HepG2 (cell line): ENCODE measurements around the gene KIF20A. TPM values are rescaled to one million over a fixed set of nuclear protein-coding genes. Genes with fewer than 3 reads are reported as not detected.

Source experiments
- AHR ChIP-seq: IDR thresholded peaks from 2 replicates; pipeline ENCODE4 v1.6.1; 2018; ENCODE audit warnings: missing genetic modification reagents, missing compliant biosample characterization
- GPN1 ChIP-seq: sonication (generic); formaldehyde crosslinking; IDR thresholded peaks from 2 replicates; pipeline ENCODE4 v1.5.1; 2020; ENCODE audit warnings: missing genetic modification reagents, borderline replicate concordance
- JUNB ChIP-seq: sonication (generic); formaldehyde crosslinking; IDR thresholded peaks from 2 replicates; pipeline ENCODE4 v1.8.0; 2022; ENCODE audit warnings: missing genetic modification reagents, mild to moderate bottlenecking, borderline replicate concordance
- NFKBIZ ChIP-seq: IDR thresholded peaks from 2 replicates; pipeline ENCODE4 v1.6.1; 2018; ENCODE audit warnings: missing genetic modification reagents, missing compliant biosample characterization
- NKX3-1 ChIP-seq: sonication (generic); formaldehyde crosslinking; IDR thresholded peaks from 2 replicates; pipeline ENCODE4 v1.5.0; 2020; ENCODE audit warnings: missing genetic modification reagents
- NONO ChIP-seq, 2 experiments: fragments of 450-650 bp in 1 of 2; sonication (generic) in 1 of 2; formaldehyde crosslinking in 1 of 2; IDR thresholded peaks in 1 of 2; conservative IDR thresholded peaks in 1 of 2; 2 replicates each; pipeline versions ENCODE4 v1.6.1 to v1.8.0; 2017 to 2022; ENCODE audit warnings: mild to moderate bottlenecking in 1 of 2, missing genetic modification reagents in 1 of 2, moderate library complexity in 1 of 2
- PRDM15 ChIP-seq: sonication (generic); formaldehyde crosslinking; IDR thresholded peaks from 2 replicates; pipeline ENCODE4 v1.4.0; 2020; ENCODE audit warnings: missing genetic modification reagents
- RBM39 ChIP-seq: fragments of 200-400 bp; formaldehyde crosslinking; IDR thresholded peaks from one replicate; pipeline ENCODE4 v1.6.1; 2018; ENCODE audit warnings: antibody characterized with exemption, mild to moderate bottlenecking, low read depth, low read length; ENCODE audit not compliant: poor library complexity, severe bottlenecking
- SETDB1 ChIP-seq: sonication (generic); formaldehyde crosslinking; IDR thresholded peaks from 2 replicates; pipeline ENCODE4 v1.5.1; 2020; ENCODE audit warnings: missing genetic modification reagents, mild to moderate bottlenecking, borderline replicate concordance
- STAT5B ChIP-seq: sonication (generic); formaldehyde crosslinking; IDR thresholded peaks from 2 replicates; pipeline ENCODE4 v1.4.0; 2020; ENCODE audit warnings: missing genetic modification reagents
- TRIM22 ChIP-seq: fragments of 450-650 bp; IDR thresholded peaks from 2 replicates; pipeline ENCODE4 v1.6.1; 2017
- ZNF264 ChIP-seq: sonication (generic); formaldehyde crosslinking; IDR thresholded peaks from 2 replicates; pipeline ENCODE4 v1.4.0; 2020; ENCODE audit warnings: missing genetic modification reagents
- ZNF276 ChIP-seq: sonication (generic); formaldehyde crosslinking; IDR thresholded peaks from 2 replicates; pipeline ENCODE4 v1.4.0; 2020; ENCODE audit warnings: mild to moderate bottlenecking, low read depth, missing genetic modification reagents
- ZNF326 ChIP-seq: sonication (generic); formaldehyde crosslinking; IDR thresholded peaks from 2 replicates; pipeline ENCODE4 v1.4.0; 2020; ENCODE audit warnings: missing genetic modification reagents, borderline replicate concordance
- ZNF337 ChIP-seq: sonication (generic); formaldehyde crosslinking; IDR thresholded peaks from 2 replicates; pipeline ENCODE4 v1.5.1; 2020; ENCODE audit warnings: missing genetic modification reagents, low read depth, mild to moderate bottlenecking, borderline replicate concordance
- ZNF678 ChIP-seq: sonication (generic); formaldehyde crosslinking; IDR thresholded peaks from 2 replicates; pipeline ENCODE4 v1.4.0; 2020; ENCODE audit warnings: mild to moderate bottlenecking, missing genetic modification reagents
- ZNF687 ChIP-seq: sonication (generic); formaldehyde crosslinking; IDR thresholded peaks from 2 replicates; pipeline ENCODE4 v1.5.1; 2020; ENCODE audit warnings: mild to moderate bottlenecking, missing genetic modification reagents, moderate library complexity
- ZNF777 ChIP-seq: sonication (generic); formaldehyde crosslinking; IDR thresholded peaks from 2 replicates; pipeline ENCODE4 v1.4.0; 2020; ENCODE audit warnings: missing genetic modification reagents
- polyA plus RNA-seq, 8 experiments: library from polyadenylated mRNA; depleted of rRNA in 3 of 8; stranded (reverse) in 7 of 8; unstranded in 1 of 8; fragments of >200 nt; fragmentation: Illumina TruSeq in 4 of 8; extraction: Trizol in 4 of 8; gene quantifications; 2 replicates each; pipeline versions ENCODE4 v1.2.1 to v1.2.3, GENCODE V29; 2011 to 2016; ENCODE audit warnings: low read depth in 4 of 8, missing spikeins in 1 of 8, mixed read lengths in 1 of 8; ENCODE audit not compliant: insufficient read depth in 1 of 8
- total RNA-seq, 5 experiments: library from RNA; depleted of rRNA; stranded (reverse); fragments of >200 nt; fragmentation: Illumina TruSeq; extraction: Trizol; gene quantifications; 2 replicates each; pipeline ENCODE4 v1.2.3, GENCODE V29; 2016; ENCODE audit warnings: low read depth in 1 of 5

The KIF20A gene
- total and polyA plus RNA-seq, 2 of the 13 experiments (the other 11 are each of a cell fraction or from before 2014, with no cell fraction given), result 17.1 to 66.8 TPM

GRCh38 chr5:138178516-138179276, at the start of gene KIF20A, which contains the start of gene BRD8 (continued):
- TF ChIP-seq SETDB1 (CRISPR knock-in tag) (no peak), NKX3-1 (CRISPR knock-in tag) (no peak), JUNB (CRISPR knock-in tag) (no peak), ZNF678 (CRISPR knock-in tag) (peak; percentile 2; the same call in 1 of the 2 replicates), GPN1 (CRISPR knock-in tag) (no peak), ZNF326 (CRISPR knock-in tag) (no peak), ZNF276 (CRISPR knock-in tag) (no peak; the same call in 1 of the 2 replicates), ZNF687 (CRISPR knock-in tag) (peak; percentile 67), ZNF264 (CRISPR knock-in tag) (peak; percentile 36; the same call in 1 of the 2 replicates), RBM39 (no peak), ZNF777 (CRISPR knock-in tag) (no peak), TRIM22 (no peak), ZNF337 (CRISPR knock-in tag) (no peak), PRDM15 (CRISPR knock-in tag) (no peak), AHR (CRISPR knock-in tag) (no peak), NONO (IDR thresholded peaks at IDR 0.05) (no peak), NONO (CRISPR knock-in tag; conservative IDR thresholded peaks at IDR 0.05) (no peak; the same call in 1 of the 2 replicates), STAT5B (CRISPR knock-in tag) (no peak), NFKBIZ (no peak)
